HFF-Myc (cell line): ENCODE data around the gene COA7.

Experiments
- DNase-seq: peaks from one replicate; pipeline ENCODE4 v3.0.0-alpha.2; 2011; ENCODE audit warnings: low read depth; ENCODE audit errors: extremely low read depth
- H3K4me3 ChIP-seq: replicated peaks from 2 replicates; pipeline ENCODE4 v1.5.1; 2011; ENCODE audit warnings: low read depth, mild to moderate bottlenecking, control low read depth, low read length
- TF ChIP-seq, protein P1 (sequence below): IDR thresholded peaks from 2 replicates; pipeline ENCODE4 v1.5.1; 2012; ENCODE audit warnings: mild to moderate bottlenecking, low read depth, low read length, control low read depth; ENCODE audit errors: missing control alignments

Gene COA7

DNA sequence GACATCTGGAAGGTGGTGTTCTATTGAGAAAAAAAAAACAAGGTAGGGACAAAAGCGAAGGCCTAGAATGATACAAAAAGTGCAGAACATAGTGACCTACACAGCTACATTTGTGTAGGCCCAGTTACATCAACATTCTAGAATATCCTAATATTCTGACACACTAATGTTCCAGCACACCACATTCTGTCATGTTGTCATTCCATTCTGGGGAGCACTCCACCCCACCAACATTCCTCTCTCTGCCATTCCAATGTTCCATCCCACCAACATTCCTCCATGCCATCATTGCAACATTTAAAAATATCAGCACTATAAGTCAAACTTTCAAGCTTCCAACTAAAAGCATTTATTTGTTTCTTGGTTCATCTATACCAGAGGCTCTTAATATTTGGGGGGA is 28.5 kb downstream of the COA7 start:
- H3K4me3 ChIP-seq: no peak overlapping the region
- TF ChIP-seq, protein P1, sequence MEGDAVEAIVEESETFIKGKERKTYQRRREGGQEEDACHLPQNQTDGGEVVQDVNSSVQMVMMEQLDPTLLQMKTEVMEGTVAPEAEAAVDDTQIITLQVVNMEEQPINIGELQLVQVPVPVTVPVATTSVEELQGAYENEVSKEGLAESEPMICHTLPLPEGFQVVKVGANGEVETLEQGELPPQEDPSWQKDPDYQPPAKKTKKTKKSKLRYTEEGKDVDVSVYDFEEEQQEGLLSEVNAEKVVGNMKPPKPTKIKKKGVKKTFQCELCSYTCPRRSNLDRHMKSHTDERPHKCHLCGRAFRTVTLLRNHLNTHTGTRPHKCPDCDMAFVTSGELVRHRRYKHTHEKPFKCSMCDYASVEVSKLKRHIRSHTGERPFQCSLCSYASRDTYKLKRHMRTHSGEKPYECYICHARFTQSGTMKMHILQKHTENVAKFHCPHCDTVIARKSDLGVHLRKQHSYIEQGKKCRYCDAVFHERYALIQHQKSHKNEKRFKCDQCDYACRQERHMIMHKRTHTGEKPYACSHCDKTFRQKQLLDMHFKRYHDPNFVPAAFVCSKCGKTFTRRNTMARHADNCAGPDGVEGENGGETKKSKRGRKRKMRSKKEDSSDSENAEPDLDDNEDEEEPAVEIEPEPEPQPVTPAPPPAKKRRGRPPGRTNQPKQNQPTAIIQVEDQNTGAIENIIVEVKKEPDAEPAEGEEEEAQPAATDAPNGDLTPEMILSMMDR: no peak
- DNase-seq: no peak

DNA sequence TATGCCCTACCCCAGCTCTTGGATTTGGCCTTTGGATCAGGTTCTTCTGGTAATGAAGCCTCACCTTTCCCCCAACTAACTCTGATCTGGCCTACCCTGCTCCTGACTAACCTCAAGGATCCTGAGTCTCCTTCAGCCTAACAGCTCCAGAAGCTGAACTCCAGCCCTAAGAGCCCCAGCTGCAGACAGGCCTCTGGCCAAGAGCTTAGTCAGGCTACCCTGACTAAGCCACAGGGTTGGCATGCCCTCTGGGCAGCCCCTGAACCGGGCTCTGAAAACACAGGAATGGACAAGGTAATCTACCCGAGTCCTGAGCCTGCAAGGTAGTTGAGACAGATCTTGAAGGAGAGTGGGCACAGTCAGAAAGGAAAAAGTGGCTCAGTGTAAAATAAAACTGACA is 29.4 kb downstream of the COA7 start:
- TF ChIP-seq, protein P1: no peak
- no peak overlapping the region for H3K4me3 ChIP-seq
- DNase-seq: no peak

- TF ChIP-seq, protein P1: no peak
- no peak overlapping the region for H3K4me3 ChIP-seq
- no peak for DNase-seq
Observed at GRCh38 chr1:52667984-52668383, 30.2 kb downstream of the COA7 start.

- TF ChIP-seq, protein P1: no peak
- no peak overlapping the region for H3K4me3 ChIP-seq
- DNase-seq: no peak
Observed at GRCh38 chr1:52667290-52667689, 30.9 kb downstream of the COA7 start.

DNA sequence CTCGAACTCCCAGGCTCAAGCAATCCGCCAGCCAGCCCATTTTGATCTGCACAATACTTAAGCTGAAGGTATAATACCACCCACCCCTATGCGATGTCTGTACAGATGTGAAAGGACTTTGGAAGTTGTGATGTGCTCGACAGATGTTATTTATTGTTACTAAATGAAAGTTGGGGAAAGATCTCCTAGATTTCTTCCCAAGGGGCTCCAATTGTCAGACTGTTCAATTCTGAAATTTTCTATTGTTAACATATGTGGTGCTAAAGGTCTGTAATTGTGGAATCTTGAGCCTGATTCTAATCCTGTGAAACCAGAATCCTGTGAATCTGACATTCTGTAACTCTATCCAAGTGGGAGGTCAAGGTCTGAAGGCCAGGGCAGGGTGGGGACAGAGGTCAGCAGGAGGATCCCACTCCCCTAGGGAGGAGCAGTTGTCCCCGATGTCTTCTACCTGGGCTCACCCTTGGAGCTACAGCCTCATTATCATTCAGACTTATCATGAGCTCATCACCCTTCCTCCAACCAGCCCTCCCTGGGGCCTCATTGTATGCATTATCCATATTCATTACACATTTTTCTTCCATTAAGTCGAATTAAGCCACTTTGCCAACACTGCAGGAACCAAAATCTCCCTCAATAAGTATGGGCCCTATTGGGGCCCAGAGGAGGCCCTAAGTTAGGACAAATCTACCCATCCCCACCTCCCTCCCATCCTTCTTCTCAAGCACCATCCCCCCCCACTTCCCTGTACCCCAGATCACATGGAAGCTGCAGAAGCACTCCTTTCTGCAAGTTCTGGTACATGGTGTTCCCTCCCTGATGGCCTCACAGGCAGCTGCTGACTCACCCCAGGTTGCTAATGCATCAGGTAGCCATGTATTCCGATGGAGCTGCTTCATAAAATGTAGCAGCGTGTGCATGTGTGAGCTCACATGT is 32.9 kb downstream of the COA7 start:
- TF ChIP-seq, protein P1: no peak
- no peak for DNase-seq
- H3K4me3 ChIP-seq: no peak overlapping the region

DNA sequence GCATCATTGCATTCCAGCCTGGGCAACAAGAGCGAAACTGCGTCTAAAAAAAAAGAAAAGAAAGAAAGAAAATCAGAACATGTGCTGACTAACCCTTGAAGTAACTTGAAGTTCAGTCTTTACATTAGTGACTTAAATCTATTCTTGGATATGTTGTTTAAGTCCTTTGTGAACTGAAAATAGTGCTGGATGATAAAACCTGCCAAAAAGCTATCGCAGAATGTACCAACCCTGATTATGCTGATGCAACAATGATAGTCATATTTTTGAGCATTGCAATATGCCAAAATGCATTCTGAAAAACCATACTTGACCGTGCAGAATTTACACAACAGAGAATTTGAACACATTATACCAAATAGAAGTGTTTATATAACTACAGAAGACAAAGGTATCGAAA is 34.4 kb downstream of the COA7 start:
- H3K4me3 ChIP-seq: no peak overlapping the region
- TF ChIP-seq, protein P1: no peak
- DNase-seq: no peak
